Muscle of back (tissue), 11 donors: ENCODE measurements around the gene FSTL4. TPM values are rescaled to one million over a fixed set of nuclear protein-coding genes. Genes with fewer than 3 reads are reported as not detected.

Experiments
- DNase-seq, 3 donors: peaks; one replicate each; pipeline versions ENCODE4 v3.0.0 to v3.0.0-alpha.2; 2013
- polyA plus RNA-seq, 10 donors: library from polyadenylated mRNA; unstranded; fragments of 120-200 nt; gene quantifications; one replicate each; pipeline ENCODE4 v1.2.1, GENCODE V29; 2013; ENCODE audit not compliant: insufficient read length in 10 of 10

FSTL4 gene
- polyA plus RNA-seq, 10 donors: 0.76 to 3.9 (median 2.0) TPM

DNA sequence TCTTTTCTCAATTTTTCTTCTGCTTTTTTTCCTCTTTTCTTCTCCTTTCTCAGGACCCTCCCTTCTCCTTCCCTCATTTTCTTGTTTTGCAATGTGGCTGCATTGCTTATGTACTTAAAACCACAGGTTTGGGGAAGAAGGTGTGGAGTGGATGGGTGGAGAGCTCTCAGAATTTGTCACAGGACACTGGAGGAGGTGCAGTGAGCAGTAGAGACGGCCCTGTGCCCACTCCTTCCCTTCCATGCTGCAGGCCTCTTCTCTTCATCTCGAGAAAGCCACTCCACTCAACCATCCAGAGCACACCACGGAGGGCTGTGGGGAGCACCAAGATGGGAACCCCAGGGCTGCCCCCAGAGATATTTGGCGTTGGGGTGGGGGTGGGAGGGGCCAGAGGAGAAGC, 92.3 kb downstream of the FSTL4 start:
- DNase-seq: no peak

DNA sequence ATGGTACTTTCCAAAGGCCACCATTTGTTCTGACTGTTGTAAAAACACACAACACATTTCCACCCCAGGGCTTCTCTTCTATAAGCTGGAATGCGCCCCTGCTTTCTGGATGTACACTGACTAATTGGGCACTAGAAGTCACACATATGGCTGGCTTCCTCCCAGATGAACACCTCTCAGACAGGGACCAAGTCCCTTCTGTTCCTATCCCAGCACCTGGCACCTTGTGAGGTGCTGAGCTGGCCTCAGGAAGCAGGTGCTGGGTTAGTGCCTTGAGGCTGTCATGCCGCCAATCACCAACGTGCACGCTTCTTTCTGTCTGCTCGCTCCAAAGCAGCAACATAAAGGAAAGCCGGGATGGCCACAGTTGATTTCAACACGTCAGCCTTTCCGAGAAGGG, 93.2 kb downstream of the FSTL4 start:
- DNase-seq: no peak

DNA sequence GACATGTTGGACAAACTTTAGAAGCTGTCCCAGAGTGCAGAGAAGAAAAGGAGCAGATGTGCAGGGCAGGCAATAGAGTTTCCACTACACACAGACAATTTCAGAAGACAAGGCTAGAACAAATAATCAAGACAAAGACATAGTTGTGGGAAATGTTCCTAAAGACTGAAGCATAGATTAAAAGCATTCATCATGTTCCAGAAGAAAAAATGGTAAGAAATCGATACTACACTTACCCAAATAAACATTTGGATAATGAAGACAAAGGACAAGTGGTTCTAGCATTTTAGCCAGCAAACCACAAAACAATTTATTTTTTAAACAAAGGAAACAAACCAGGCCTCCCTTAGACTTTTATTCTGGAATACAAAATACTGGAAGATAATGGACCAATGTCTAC, 97.9 kb downstream of the FSTL4 start:
- no peak for DNase-seq

DNA sequence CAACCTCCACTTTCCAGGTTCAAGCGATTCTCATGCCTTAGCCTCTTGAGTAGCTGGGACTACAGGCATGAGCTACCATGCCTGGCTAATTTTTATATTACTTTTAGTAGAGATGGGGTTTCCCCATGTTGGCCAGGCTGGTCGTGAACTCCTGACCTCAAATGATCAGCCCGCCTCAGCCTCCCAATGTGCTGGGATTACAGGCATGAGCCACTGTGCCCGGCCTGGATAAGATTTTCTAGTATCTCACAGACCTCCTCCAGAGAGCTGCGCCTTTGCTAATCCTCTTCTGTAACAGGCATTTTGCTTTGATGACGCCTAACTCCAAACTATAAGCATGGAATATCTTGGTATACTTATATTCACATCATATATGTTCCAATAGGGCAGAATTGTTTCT, 99.4 kb downstream of the FSTL4 start:
- no peak for DNase-seq

DNA sequence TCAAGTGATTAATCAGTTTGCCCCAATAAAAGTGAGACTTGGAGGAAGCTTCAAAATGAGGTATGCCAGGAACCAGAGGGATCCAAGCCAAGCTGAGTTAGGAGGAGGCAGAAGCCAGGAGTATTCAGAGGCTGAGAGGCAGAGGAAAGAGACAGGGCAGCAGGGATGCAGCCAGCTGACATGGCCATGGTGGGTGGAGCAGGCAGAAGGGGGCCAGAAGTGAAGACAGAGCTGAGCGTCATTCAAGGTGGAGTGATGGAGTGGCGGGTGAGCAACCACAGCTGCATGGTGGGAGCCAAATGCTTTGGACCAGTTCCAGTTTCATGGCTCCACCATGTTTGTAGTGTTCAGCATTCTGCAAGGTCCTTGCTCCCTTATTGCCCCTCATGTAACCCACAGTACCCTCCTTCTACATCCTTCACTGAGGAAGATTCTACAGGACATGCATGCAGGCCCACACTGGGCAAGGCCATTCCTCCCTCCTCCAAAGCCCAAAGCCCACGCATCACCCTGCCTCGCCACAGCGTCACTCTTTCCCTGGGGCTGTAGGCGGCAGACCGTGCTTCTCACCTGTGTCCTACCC, 100.6 kb downstream of the FSTL4 start:
- DNase-seq: no peak

DNA sequence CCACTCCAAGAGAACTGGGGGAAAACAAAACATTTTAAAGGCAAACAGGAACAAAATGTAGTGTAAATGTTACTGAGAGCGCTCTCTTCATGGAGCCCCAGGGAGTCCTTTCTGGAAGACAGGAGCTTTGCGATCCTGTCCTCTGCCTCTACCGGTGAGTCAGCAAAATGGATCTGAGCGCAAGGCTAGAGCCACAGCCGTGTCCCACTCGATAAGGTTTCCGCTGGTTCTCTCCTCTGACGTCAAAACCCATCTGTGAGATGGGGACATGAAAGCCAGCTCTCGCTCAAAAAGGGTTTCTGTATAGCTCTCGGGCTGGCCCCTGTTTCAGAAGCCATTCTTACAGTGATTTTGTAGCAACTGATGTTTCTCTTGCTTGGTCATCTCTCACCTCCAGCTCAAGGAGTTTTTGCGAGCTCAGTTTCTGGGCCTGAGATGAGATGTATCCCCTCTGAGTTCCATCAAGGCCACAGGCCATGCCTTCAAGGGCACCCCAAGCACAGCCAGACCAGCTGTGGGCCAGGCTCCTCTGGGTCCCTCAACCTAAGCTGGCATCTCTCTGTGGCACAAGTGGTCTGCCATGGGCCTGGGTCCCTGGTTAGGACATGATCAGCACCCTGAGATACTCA, 101.6 kb downstream of the FSTL4 start:
- no peak for DNase-seq

GRCh38 chr5:133509742-133510079, 102.6 kb downstream of the FSTL4 start:
- no peak for DNase-seq

- DNase-seq: no peak
Measured at GRCh38 chr5:133508845-133509741, 103.2 kb downstream of the FSTL4 start.

GRCh38 chr5:133508331-133508730, 104.0 kb downstream of the FSTL4 start:
- DNase-seq: no peak

DNA sequence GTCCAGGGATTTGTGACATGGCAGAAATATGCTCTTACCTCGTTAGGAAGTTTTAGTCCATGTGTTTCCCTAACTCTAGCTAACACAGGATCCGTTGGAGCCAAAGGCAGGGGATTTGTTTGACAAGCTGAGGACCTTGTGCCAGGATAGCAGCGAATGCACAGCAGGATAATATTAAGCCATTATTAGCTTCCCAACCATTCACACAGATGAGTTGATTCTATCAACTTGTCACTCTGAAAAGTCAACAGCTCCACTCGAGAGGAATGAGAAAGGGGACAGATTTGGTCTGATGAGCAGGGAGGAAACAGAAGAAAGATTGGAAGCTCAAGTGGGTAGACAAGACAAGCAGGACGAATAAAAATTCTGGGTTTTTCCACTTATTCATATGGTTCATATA, 106.2 kb downstream of the FSTL4 start:
- no peak for DNase-seq

DNA sequence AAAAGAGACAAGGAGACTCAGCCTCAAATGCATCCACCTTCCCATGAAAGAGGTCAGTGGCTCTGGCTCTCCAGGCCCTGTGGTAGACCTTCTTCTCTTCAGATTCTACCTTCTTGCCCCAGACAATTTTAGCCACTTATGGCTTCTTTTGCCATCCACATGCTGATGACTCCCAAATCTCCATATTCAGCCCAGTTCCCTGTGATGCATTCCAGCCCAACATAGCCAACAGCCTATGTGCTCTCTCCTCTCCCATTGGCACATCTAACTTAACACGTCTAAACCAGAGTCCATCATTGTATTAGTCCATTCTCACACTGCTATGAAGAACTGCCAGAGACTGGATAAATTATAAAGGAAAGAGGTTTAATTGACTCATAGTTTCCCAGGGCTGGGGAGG, 108.8 kb downstream of the FSTL4 start:
- no peak for DNase-seq

- no peak for DNase-seq
Measured at GRCh38 chr5:133499895-133500294, 112.4 kb downstream of the FSTL4 start.

GRCh38 chr5:133497608-133498348, 114.6 kb downstream of the FSTL4 start:
- DNase-seq: no peak

- DNase-seq: no peak
Measured at GRCh38 chr5:133496631-133497030, 115.7 kb downstream of the FSTL4 start.

- DNase-seq: no peak
Measured at GRCh38 chr5:133494923-133495246, 117.5 kb downstream of the FSTL4 start.

DNA sequence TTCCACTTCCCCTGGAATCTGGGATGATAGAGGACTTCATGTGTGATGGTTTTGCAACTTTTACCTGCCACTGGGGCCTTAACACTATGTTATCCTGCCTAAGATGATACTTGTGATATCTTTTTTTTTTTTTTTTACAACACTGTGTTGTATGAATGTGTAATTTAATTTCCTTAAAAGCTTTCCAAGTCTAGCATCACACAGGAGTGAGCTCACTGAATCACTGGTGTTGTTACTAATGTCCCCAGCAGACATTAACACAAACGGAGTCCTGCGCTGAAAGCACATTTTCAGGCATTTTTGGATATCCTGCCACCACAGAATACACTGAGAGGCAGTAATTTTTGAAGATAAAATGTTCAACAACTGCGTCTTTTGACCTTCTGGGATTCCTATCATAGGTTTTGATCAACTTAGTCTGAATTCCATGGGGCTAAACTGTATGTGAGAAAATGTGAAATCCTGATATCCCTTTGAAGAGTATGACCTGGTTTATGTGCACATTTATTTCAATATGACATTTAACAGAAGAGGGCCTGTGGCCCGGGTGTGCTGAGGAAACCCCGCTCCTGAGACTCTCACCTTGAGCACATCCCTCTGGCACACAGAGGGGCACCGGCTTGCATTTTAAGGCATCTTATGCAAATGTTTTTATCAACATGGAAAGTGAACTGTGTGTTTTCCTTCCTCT, 118.0 kb downstream of the FSTL4 start:
- no peak for DNase-seq

DNA sequence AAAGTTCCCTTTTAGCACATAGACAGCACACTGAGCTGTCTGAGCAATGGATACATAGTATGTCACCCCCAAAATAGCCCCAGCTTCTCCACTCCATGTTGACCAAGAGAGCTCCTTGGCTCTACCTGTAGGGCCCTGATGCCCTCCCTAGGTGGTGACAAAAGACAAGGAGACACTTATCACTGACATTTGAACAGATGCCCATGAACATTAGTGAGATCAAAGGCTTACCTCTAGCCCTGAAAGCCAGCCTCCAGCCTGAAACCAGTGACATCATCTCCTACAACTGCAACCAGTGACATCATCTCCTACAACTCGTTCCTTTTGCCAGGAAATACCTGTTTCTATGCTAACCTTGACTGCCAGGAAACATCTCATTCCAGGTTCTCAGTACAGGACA, 122.7 kb downstream of the FSTL4 start:
- DNase-seq: no peak

GRCh38 chr5:133487093-133487492, 125.2 kb downstream of the FSTL4 start:
- DNase-seq: no peak

- no peak for DNase-seq
Measured at GRCh38 chr5:133485468-133485867, 126.9 kb downstream of the FSTL4 start.

GRCh38 chr5:133483406-133484090, 128.8 kb downstream of the FSTL4 start:
- no peak for DNase-seq

DNA sequence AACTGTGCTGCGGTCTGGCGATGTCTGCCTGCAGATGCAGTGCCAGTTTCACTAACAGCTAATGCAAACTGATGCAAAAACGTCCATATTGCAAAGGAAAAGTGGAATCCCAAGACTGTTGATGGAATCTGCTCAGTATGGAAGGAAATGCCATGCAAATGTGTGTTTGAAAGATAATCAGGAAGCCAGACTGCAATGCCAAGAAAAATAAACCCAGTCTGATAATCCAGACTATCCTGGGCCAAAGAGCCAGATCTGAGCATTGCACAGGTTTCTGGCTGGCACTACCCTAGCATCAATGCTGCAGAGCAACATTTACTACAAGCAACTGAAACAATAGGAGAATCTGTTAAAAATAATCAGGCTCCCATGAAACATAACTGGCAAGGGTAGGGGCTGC, 130.3 kb downstream of the FSTL4 start:
- DNase-seq: no peak
